Measurements from ENCODE around the gene E4F1.
A peak's percentile ranks its signal among the peaks of the same experiment; 100 is the strongest.
"Not testable (repeated sequence)": the region's sequence is repeated elsewhere in the genome, so short reads cannot be mapped to it uniquely, and the experiment has no call there.

The E4F1 gene

DNA sequence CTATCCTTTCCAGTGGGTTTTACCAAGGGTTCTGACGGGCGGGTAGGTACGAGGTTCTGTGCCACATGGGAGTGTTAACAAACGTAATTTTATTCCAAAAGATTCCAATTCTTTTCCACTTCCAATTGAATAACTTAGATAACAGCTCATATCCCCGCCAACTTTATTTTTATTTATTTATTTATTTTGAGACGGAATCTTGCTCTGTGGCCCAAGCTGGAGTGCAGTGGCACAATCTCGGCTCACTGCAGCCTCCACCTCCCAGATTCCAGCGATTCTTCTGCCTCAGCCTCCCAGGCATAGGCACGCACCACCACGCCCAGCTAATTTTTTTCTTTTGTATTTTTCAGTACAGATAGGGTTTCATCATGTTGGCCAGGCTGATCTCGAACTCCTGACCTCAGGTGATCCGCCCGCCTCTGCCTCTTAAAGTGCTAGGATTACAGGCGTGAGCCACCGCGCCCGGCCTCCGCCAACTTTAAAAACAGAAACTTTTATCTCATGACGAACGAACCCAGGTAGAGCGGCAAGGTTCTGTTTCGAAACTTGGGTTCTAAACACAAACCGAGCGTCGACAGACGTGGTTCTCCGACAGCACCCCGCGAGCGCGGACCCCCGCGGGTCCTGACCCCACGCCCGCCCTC lies 27.4 kb downstream of the E4F1 start:
- DNase-seq = peak; percentile 55 to 60

DNA sequence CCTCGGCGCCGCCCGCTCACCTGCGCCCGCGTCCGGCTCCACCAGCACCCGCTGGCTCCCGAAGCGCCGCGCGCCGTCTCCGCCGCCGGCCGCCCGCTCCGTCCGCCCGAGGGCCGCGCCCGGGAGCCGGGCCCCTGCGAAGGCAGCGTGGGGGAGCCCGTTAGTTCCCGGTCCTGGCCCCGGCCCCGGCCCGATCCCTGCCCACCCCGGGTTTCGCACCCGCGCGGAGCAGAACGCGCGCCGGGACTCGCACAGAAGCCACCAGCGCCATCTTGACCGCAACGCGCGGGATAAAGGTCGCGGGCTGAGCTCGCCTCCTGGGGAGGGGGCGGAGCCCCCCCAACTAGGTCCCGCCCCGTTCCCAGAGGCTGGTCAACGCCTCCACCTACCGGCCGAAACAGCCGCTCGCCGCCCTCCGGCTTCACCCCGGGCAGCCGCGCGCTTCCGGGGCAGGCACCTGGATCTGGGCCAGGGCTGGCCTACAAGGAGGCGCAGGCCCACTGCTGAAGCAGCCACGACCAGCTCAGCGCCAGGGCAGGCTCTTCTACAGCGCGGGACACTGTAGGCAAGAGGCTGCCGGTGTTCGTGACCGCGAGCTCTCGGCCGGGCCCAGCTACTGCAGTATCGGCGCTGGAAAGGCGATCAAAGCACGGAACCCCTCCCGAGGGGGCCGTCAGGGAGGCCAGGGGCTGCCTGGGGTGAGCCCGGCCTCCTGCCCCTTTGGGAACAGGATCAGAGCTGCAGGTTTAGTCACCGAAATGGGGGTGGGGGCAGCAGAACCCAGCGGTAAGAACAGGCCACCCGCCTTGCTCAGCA lies 28.1 kb downstream of the E4F1 start, which contains the start of gene ECI1:
Gene ECI1, minus strand, starts transcription at position 292 of the 816 bp plus-strand sequence. Its CDS starts 21 bp downstream, at position 271.
- peak; percentile 80 to 90 for DNase-seq

DNA sequence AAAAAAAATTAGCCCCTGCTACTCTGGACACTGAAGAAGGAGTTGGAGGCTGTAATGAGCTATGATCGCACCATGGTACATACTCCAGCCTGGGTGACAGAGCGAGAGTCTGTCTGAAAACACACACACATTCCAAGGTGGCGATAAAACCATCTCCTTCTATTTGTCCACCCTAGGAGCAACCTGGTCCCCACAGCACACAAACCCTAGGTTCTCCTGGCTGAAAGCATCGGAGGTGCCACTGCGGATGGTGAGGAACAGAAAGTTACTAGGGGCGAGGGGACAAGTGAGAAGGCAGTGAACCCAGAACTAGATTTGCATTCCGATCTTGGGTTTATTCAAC lies 29.4 kb downstream of the E4F1 start:
- DNase-seq = no peak

DNA sequence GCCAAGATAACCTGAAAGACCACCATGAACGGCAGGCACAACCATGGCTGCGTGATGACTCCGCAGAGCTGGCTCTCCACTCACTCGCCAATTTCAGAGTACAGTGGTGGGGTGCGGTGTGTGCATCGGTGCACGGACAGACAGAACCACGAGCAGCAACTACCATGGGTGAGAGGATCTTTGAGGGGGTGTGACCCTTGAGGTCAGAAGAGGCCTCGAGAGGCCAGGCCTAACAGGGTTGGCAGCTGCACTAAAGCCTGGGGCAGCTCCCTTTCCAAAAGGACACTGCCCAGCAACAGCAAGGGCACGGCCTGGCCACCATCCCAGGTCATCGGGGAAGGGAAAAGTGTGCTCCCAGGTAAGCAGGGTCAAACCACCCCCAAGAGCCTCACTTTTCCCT lies 29.9 kb downstream of the E4F1 start:
- no peak for DNase-seq

DNA sequence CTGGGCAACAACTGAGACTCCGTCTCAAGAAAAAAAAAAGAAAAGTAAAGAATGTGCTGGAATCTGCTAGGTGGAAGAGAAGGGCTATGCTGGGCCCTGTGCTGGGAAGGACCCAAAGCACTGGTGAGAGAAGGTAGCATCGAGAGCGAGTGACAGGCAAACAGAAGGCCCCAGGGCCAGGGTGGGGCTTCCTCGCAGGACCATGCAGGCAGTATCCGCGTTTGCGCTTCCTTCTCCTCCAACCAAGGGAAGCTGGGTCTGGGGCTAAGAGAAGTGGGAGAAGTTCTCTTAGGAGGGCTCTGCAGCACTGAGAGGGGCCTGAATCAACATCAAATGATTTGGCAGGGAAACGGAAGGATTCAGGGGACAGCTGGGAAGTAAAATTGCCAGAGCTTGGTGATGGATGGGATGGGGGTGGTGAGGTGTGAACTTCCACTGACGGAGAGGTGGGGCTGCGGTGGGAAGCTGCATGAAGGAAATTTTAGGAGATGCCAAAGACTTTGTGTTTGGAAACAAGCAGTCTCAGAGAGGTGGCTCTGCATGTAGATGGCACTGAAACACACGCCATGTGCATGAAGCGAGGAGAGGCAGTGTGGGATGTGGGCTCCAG lies 33.2 kb downstream of the E4F1 start:
- DNase-seq = no peak

DNA sequence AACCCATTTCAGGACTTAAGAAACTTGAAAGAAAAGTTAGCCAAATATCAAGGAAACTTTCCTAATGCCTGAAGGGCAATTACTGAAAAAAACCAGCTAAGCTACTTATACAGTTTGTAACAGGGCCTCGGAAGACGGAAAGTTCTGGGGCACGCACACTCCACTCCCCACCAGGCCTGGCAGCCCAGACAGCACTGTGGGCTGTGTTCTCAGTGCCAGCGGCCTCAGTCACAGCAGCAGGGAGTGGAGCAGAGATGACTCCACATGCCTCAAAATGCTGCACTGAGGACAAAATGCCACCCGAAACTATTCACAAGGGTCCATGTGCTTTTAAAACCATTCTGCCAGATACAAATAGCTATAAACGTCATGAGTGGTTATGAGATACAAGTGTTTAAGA lies 34.3 kb downstream of the E4F1 start:
- no peak for DNase-seq

DNA sequence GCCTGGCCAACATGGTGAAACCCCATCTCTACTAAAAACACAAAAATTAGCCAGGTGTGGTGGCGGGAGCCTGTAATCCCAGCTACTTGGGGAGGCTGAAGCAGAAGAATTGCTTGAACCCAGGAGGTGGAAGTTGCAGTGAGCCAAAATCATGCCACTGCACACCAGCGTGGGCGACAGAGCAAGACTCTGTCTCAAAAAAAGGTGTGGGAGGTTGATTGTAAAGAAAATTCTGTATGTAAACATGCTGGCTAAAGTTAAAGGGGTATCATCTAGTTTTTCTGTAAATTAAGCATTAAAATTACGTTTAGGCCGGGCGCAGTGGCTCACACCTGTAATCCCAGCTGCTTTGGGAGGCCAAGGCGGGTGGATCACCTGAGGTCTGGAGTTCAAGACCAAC lies 35.1 kb downstream of the E4F1 start:
- not testable (repeated sequence) for DNase-seq

DNA sequence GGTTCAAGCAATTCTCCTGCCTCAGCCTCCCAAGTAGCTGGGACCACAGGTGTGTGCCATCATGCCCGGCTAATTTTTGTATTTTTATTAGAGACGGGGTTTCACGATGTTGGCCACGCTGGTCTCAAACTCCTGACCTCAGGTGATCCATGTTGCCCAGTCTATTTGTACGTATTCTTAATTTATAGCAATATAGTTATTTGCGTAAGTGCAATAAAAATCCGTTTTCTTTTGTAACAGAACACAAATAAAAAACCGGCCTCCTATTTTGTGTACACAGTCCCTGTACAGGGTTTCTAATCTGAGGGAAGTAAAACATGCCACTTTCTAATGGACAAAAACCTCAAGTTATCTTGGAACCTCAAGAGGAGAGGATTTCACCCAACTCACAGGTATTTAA lies 36.9 kb downstream of the E4F1 start:
- no peak for DNase-seq

DNA sequence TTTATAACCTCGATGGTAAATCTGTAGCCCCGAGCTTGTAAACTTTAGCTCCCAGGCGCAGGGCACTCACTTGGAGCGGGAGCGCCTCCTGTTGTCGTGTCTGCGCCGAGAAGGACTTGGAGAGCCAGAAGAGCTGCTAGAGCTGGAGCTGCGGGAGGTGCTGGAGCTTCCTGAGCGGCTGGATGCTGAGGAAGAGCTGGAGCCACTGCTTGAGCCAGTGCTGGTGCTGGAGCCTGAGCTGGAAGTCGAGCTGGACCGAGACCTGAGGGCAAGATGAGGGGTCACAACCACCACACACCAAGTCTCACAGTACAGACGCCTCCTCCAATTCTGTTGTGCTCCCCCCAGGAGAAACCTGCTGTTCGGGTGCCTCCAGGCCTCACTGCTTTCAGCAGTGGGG lies 39.6 kb downstream of the E4F1 start:
- not testable (repeated sequence) for DNase-seq

DNA sequence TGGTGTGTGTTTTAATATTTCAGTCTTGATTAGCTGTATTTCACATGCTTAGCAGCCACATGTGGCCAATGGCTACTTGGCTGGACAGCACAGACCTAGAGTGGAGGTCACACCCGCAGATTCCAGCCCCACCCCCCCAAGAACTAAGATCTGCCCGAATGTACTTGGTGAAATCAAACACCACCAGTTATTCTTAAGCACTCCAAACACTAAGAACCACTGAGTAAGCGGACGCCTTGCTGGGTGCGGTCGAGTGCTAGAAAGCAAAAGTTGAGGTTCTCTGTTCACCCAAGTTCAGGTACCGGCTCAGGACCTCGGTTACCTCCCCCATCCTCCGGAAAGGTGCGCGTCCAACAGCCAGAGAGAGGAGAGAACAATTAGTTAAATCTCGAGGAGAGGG lies 43.5 kb downstream of the E4F1 start:
- DNase-seq = peak; percentile 33 to 34

DNA sequence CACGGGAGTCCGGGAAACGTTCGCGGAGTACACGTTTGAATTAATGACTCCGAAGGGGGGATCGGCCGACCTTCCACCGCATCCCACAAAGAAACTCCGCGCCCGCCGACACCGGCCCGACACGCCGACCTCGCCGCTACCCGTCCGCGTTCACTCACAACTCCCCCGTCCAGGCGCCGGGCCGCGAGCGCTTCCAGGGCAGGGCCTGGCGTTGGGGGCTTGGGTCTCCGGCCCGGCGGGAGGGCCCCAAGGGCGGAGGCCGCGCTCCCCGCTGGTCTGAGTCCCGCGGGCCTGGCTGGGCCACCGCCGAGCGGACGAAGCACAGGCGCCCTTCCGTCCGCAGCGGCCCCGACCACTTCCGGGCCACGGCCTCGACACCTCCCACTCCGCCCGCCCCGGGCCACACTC lies 44.1 kb downstream of the E4F1 start:
- not testable (repeated sequence) for DNase-seq

DNA sequence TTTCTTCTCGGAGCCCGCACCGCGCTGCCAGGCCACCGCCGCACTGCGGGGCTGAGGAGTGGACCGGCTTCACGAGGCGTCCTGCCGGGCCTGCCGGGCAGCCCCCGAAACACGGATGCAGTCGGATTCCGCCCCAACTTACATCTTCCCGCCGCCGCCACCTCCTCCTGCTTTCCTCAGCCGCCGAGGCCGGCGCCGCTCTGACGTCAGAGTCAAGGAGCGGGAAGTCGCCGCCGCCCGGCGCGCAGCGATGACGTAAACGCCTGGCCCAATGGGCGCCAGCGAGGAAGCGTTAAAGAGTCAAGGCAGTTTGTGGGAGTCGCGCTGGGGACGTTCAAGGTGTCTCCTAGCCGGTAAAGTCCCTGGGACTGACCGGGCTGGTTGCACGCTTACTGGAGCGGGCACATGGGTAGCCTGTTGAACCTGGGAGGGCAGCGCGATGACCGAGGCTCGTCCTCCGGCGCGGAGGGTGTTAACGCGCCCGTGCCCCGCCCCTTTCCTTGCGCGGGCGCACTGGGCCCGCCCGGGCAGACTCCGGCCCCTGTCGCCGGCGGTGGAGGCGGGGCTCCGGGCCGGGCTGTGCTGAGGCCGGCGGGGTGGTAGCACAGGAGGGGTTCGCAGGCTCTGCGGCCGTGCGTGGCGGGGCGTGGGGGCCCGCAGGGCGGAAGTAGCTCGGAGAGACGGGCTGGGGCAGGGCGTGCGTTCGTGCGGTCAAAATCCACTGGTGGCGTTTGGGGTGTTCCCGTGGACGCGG lies 44.7 kb downstream of the E4F1 start, which contains the start of gene RNPS1:
Gene RNPS1, minus strand, starts transcription at position 214 of the 754 bp plus-strand sequence. CDS start 3,483 bp downstream, outside the sequence.
- peak; percentile 95 to 98 for DNase-seq

DNA sequence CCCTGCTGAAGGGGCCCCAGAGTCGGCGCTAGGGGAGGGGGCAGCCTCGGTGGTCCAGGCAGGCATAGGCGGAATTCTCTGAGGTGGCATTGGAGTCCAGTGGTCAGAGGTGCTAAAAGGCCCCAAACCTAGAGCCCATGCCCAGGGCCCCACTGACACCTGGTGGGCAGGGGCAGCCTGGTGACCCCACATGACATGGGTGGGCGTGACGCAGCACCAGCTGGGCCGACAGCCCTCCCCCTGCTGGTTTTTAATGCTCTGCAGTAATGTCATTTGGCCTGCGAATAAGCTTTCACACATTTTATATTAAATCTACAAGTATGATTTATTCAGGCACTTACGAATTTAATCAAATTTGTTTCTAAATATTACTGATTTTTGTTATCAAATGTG lies 46.7 kb downstream of the E4F1 start:
- no peak for DNase-seq

DNA sequence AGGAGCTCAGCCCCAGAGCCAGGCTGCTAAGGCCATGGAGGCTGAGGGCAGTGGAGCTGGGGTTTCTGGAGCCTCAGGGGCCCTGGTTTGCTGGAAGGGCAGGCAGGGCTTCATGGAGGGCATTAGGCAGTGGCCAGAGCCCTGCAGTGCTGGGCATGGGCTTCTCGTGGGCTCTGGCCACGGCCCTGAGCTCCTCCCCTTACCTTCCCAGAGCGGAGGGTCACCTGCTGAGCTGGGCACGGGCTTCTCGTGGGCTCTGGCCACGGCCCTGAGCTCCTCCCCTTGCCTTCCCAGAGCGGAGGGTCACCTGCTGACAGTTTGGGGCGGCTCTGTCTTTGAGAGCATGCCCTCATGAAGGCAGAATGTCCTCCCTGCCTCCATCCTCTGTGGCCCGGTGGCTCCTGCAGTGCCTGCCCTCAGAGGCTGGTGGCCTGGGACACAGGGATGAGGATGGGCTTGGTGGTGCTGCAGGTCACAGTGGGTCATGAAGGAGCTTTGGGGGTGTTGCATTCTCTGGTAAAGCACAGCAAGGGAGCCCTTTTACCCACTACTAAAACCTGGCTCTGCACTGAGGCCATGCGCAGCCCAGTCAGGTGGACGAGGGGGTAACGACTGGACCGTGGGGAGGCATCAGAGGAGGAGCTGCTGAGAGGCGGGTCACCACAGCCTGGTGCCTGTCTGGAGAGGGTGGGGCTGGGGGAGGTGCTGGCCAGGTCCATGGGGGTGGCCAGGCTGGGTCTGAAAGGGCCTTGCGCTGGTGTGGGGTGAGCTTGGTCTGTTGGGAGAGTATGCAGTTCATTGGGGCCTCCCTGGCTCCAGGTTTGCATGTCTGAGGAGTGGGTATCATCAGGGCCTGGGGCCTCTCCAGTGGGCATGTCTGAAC lies 47.4 kb downstream of the E4F1 start:
- no peak for DNase-seq

DNA sequence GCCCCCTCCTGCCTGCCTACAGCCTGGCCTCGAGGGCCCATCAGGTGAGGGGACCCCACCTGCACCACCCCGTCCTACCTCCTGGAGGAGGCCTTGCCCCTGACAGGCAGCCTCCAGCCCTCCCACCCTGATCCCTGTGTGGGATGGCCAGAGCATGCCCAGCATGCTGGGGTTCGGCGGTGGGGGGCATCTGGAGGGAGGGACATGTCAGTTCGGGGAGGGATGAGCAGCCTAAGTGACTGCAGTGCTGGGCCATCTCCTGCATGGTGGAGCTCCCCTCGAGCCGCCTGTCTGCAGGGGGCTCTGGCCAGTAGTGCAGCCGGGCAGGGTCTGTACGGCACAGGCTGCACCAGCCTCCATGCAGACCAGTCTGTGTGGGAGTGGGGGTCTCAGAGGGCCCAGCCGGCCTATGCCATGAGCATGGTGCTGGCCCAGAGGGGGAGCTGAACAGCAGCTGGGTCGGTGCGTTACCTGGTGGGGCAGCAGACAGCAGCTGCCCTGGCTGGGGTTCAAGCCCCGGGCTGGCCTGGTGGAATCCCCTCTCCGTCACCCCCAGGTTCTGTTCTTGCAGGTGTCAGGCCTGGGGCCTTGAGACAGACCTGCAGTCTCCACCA lies 48.6 kb downstream of the E4F1 start:
- no peak for DNase-seq

DNA sequence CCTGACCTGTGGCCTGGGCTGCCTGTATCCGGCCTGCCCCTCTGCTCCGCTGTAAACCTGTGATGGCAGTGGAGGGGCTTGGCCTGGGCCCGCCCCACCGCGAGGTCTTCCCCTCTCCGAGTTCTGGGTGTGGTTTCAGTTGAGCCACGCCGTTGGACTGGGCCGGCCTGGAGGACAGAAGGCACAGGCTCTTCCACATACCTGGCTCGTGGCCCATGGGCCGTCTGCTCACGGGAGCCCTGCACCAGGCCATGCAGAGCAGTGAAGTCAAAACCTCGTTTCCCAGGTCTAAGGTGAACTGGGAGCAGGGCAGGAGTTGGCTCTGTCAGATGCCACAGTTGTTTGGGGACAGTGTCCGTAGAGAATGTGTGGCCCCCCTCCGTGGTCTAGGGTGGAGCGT lies 50.1 kb downstream of the E4F1 start:
- no peak for DNase-seq

DNA sequence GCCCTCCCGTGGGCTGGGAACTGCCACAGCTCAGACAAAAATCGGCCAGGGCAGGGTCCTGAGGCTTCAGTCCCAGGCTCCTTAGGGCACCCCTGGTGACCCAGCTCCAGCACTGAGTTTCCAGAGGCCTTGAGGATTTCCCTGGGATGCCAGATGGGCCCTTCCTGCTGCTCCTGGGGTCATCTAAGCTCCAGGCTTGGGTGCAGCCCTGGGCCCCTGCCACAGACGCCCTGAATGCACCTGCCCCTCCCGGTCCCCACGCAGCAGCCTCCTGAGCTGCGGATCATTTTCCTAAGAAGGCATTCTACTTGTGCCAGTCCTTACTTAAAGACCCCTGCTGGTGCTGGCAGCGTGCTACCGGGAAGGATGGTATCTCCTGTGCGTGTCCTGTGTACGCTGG lies 50.5 kb downstream of the E4F1 start:
- DNase-seq = no peak

DNA sequence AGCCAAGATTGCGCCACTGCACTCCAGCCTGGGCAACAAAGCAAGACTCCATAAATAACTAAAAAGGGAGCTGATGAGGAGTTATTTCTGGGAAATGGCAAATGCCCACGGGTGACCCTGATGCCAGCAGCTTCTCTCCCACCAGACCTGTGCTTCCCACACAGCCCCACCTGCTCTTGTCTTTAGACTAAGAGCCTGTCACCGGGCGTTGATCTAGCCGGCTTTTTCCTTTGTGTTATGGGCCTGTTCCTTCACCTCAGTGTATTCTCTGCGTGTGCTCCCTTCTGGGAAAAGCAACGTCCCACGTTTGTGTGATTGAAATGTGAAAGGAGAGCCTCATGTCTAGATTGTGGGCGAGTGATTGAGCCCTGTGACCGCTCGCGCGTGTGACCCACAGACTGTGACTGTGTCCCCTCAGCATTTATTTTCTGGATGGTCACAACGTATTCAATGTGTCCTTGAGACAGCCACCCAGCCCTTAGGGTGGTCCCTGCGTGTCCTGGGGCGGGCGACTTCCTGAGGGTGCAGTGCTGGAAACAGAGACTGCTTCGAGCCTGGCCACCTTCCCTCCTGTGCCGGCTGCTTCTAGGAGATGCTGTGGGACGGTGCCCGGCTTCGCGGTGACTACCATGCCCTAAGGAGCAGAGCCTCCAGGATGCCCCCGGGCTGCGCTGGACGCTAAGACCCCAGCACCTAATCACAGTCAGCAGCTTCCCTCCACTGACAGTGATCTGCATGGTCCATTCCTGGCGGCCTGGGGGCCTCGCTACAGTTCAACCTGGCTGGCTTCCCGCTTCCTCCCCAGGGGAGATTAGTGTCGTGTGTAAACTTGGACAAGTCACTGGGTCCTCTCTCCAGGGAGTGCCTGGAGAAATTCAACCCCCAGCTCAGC lies 52.3 kb downstream of the E4F1 start:
- DNase-seq = no peak

DNA sequence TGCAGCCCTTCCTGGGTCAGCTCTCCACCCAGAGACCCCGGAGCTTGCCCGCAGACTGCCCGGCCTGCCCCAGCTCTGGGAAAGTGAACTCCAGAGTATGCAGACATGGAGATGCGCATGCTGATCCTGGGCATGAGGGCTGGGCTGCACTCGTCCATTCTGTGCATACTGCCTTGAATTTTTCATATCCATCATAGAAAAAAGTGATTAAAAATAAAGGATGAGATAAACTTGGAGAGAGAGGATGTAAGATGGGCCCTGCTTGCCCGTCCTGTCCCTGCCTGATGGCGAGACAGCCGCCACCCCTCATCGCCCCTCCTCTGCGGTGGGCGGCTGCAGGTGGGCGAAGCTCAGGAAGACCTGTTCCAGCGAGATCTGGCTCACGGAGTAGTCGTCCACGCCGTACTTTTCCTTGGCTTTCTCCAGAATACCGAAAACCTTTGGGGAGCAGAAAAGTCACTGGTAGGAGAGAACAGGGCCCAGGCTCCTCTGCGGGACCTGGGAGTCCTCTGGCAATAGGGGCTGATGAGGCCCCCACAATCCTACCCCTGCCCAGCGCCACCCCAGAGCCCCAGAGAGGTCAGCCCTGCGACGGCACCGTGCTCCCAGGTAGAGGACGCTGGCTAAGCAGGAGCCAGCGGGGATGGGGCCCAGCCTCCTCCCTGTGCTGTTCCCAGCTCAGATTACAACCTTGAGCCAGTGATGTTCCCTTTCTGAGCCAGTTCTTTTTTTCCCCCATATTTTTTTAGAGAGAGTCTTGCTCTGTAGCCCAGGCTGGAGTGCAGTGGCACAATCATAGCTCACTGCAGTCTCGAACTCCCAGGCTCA lies 53.2 kb downstream of the E4F1 start:
- DNase-seq = no peak

Measured in stimulated activated CD4-positive, alpha-beta T cell treated with anti-CD3 and anti-CD28 coated beads, Interleukin-2, amount 100 ng/mL, for 24 hours (primary cell).